ENCODE data around the gene C2CD2L. TPM values are rescaled to one million over a fixed set of nuclear protein-coding genes. Genes with fewer than 3 reads are reported as not detected.

Gene C2CD2L
- total RNA-seq, 1 experiment from 2014 or later: 6.4 TPM

- peak; percentile 87; the same call in 1 of the 2 replicates for TF ChIP-seq ZNF281 (CRISPR knock-in tag; IDR thresholded peaks at IDR 0.05)
Measured at GRCh38 chr11:119095066-119095880, 11.9 kb upstream of the C2CD2L start (continued).

- Mint-ChIP-seq H3K27me3 (ENCODE audit: low read depth) (no peaks in the 10 kb centered on the region), H3K9me3 (no peaks in the 10 kb centered on the region), H3K4me3 (peak overlapping the region; percentile 92; the same call in 1 of the 2 replicates), H3K4me1 (peaks cover 27% of the 10 kb centered on the region), H3K27ac (no peak overlapping the region), H3K36me3 (peaks cover 27% of the 10 kb centered on the region)
- TF ChIP-seq ZNF232 (CRISPR knock-in tag; IDR thresholded peaks at IDR 0.05) (no peak), ZNF512 (CRISPR knock-in tag; IDR thresholded peaks at IDR 0.05; ENCODE audit: borderline replicate concordance) (no peak), ELF4 (CRISPR knock-in tag; IDR thresholded peaks at IDR 0.05; ENCODE audit: low read depth) (no peak), TCF7 (CRISPR knock-in tag; IDR thresholded peaks at IDR 0.05; ENCODE audit: low read depth) (no peak), SOX15 (CRISPR knock-in tag; IDR thresholded peaks at IDR 0.05) (no peak), NFYB (CRISPR knock-in tag; conservative IDR thresholded peaks at IDR 0.05; ENCODE audit: low read depth) (no peak), ZNF396 (CRISPR knock-in tag; IDR thresholded peaks at IDR 0.05; ENCODE audit: borderline replicate concordance) (no peak), CBFB (CRISPR knock-in tag; IDR thresholded peaks at IDR 0.05; ENCODE audit: low read depth) (no peak), EMX1 (CRISPR knock-in tag; IDR thresholded peaks at IDR 0.05) (no peak), TEAD4 (CRISPR knock-in tag; IDR thresholded peaks at IDR 0.05) (no peak), MXD4 (CRISPR knock-in tag; IDR thresholded peaks at IDR 0.05; ENCODE audit: borderline replicate concordance) (no peak), TEAD1 (CRISPR knock-in tag; IDR thresholded peaks at IDR 0.05) (no peak), ZNF263 (CRISPR knock-in tag; IDR thresholded peaks at IDR 0.05; ENCODE audit: low read depth) (no peak), GTF2I (CRISPR knock-in tag; conservative IDR thresholded peaks at IDR 0.05) (no peak)
- TF ChIP-seq, protein P1, sequence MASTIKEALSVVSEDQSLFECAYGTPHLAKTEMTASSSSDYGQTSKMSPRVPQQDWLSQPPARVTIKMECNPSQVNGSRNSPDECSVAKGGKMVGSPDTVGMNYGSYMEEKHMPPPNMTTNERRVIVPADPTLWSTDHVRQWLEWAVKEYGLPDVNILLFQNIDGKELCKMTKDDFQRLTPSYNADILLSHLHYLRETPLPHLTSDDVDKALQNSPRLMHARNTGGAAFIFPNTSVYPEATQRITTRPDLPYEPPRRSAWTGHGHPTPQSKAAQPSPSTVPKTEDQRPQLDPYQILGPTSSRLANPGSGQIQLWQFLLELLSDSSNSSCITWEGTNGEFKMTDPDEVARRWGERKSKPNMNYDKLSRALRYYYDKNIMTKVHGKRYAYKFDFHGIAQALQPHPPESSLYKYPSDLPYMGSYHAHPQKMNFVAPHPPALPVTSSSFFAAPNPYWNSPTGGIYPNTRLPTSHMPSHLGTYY (CRISPR knock-in tag; IDR thresholded peaks at IDR 0.05): no peak
- TF ChIP-seq, protein P2, sequence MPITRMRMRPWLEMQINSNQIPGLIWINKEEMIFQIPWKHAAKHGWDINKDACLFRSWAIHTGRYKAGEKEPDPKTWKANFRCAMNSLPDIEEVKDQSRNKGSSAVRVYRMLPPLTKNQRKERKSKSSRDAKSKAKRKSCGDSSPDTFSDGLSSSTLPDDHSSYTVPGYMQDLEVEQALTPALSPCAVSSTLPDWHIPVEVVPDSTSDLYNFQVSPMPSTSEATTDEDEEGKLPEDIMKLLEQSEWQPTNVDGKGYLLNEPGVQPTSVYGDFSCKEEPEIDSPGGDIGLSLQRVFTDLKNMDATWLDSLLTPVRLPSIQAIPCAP (CRISPR knock-in tag; IDR thresholded peaks at IDR 0.05): no peak
- DNase-seq (ENCODE audit: low spot score) (no peak), ATAC-seq (no peak)
- POLR2A ChIA-PET: interaction anchor here (0.6 kb wide), 1 partner anchor 48 kb away, joined by 3 read pairs; no protein-coding TSS in a partner anchor
- CTCF ChIA-PET: interaction anchor here (1.0 to 1.6 kb wide), 2 partner anchors 21 to 32 kb away, joined by 3 to 5 read pairs; partner anchors contain the start of genes HINFP and VPS11
Measured at GRCh38 chr11:119099711-119100110, 7.4 kb upstream of the C2CD2L start.
